ENCODE measurements around the gene CCL13.

- TF ChIP-seq RAD21 (IDR thresholded peaks at IDR 0.05; ENCODE audit: low read depth) (no peak), NFIC (IDR thresholded peaks at IDR 0.05) (no peak), TEAD4 (IDR thresholded peaks at IDR 0.05) (no peak)
Observed at GRCh38 chr17:34366010-34366409, 9.7 kb downstream of the CCL13 start.

Data from Ishikawa (cell line).